ENCODE measurements around the gene KRT6C.
"Not testable (repeated sequence)": the region's sequence is repeated elsewhere in the genome, so short reads cannot be mapped to it uniquely, and the experiment has no call there.

Gene KRT6C

GRCh38 chr12:52454411-52455201, 19.0 kb downstream of the KRT6C start:
- no peak for DNase-seq

GRCh38 chr12:52452101-52452500, 21.5 kb downstream of the KRT6C start, which contains the start of gene KRT6B:
Gene KRT6B, minus strand, starts transcription at chr12:52452146. Its CDS starts 68 bp downstream, at chr12:52452078.
- DNase-seq, result no peak

GRCh38 chr12:52448228-52448627, 25.4 kb downstream of the KRT6C start:
- DNase-seq, result no peak

DNA sequence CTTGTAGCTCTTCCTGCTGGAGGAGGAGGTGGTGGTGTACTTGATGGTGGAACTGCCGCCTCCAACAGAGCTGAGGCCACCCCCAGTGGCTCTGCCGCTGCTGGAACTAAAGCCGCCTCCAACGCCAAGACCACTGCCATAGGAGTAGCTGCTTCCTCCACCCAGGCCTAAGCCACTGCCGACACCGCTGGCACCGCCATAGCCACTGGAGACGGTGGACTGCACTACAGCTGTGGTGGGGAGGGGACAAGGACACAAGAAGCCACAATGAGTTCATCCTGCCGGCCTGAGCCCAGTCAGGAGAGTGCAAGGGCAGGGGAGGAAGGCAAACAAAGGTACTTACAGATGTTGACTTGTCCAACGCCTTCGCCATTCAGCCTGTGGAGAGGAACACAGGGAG, 26.4 kb downstream of the KRT6C start:
- not testable (repeated sequence) for DNase-seq

DNA sequence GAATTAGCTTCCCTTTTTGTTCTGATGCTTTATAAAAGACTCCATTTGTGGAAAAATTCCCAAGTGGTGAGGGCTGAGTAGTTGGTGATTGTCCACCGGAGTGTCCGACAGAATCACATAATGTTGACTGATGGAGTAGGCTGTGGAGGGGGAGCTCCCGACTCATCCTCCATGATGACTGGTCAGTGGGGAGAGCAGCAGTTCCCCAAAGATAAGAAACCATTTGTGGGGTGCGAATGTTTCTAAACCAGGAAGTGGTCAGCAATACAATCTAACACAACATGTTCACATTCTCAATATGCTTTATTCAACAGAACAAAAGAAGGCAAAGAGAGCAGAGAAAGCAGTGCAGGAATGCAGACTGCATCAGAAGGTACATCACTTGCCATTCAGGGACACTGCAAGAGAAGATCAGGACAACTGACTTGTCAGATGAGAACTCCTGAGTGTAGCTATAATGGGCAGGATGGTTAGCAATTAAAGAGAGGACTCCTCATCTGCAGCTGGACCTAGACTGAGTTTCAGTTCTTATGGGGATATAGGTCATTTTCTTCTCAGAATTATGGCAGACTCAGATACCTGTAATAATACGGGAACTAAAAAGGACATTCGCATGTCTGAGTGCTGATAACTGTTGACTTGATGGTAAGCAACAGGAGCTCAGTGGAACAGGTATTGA, 27.1 kb downstream of the KRT6C start:
- no peak for DNase-seq

- DNase-seq, result no peak
Observed at GRCh38 chr12:52445876-52446275, 27.7 kb downstream of the KRT6C start.

DNA sequence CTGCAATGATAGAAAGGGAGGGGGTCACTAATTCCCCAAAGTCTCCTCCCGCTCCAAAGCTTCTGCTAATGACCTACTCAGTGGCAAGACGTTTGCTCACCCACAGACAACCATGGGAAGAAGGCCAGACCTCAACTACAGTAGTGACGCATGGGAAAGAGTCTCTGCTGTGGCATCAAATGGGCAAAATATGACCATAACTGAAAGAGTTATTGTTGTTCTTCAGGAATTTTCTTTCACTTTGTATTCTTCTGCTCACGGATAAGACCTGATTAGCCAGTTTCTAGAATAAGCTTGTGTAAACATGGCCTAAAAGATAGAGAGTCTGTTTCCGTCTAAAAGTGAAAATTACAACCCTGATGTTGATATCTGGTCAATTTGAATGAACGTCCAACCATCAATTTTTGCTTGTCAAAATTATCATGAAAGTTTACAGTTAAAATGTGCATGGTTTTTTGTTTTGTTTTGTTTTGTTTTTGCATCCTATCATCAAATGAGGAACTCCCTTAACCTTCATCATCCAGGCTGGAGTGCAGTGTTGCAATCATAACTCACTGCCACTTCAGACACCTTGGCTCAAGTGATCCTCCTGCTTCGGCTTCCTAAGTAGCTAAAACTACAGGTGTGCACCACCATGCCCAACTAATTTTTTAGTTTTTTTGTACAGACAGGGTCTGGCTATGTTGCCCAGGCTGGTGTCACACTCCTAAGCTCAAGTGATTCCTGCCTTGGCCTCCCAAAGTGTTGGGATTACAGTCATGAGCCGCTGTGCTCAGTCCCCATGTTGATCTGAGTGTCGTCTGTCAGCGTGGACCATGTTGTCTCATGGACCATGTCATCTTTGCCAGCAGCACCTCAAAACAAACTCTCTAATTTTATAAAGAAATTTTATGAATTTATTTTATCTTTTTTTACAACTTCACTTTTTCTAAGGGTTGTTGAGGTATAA, 28.7 kb downstream of the KRT6C start:
- DNase-seq, result no peak

- DNase-seq, result no peak
Observed at GRCh38 chr12:52443966-52444365, 29.6 kb downstream of the KRT6C start.

GRCh38 chr12:52442600-52443061, 31.0 kb downstream of the KRT6C start:
- peak; percentile 13 to 36 for DNase-seq

DNA sequence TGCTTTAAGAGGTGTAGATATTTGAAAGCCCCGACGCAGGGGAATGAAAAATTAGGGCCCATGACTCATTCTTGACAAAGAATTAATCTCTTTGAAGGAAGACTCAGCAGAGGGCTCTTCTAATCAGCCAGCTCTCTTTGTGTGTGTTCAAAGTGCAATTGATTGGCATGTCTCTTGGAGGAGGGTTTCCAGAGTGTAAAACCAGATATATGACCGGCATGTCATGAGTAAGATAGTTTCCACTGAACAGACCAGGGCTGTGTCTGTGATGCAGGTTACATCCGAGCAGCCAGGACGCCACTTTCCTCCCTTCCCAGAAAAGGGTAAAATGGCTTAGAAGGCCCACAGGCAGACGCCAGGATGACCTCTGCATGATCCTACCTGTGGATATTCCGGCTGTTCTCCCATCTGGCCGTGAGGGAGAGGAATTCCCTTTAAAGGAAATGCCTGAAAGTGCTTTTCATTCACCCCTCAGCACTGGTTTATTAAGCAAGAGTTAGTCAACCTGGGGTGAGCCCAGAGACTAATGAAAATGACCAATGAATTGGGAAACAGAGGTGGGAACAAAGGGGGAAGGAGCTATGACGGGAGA, 32.2 kb downstream of the KRT6C start:
- DNase-seq, result peak in 1 of 2 donors; percentile 2

GRCh38 chr12:52440821-52441319, 32.7 kb downstream of the KRT6C start:
- DNase-seq, result no peak

DNA sequence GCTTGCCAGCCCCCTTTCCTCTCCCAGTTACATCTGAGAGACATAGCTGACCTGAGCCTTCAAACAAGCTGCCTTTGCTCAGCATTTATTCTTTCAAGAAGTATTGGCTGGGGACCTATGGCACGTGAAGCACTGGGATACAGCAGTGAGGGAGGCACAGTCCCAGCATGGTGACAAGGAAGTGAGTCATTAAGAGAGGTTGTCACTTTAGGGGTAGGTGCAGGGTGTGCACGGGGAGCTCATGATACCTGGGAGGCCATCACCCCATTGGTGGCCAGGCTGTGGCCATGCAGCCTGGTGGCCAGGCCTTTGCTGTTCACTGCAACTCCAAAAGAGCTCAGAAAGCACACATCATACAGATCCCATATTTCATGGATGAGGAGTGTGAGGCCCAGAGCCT, 33.8 kb downstream of the KRT6C start:
- DNase-seq, result no peak

- DNase-seq, result no peak
Observed at GRCh38 chr12:52439420-52439819, 34.2 kb downstream of the KRT6C start.

DNA sequence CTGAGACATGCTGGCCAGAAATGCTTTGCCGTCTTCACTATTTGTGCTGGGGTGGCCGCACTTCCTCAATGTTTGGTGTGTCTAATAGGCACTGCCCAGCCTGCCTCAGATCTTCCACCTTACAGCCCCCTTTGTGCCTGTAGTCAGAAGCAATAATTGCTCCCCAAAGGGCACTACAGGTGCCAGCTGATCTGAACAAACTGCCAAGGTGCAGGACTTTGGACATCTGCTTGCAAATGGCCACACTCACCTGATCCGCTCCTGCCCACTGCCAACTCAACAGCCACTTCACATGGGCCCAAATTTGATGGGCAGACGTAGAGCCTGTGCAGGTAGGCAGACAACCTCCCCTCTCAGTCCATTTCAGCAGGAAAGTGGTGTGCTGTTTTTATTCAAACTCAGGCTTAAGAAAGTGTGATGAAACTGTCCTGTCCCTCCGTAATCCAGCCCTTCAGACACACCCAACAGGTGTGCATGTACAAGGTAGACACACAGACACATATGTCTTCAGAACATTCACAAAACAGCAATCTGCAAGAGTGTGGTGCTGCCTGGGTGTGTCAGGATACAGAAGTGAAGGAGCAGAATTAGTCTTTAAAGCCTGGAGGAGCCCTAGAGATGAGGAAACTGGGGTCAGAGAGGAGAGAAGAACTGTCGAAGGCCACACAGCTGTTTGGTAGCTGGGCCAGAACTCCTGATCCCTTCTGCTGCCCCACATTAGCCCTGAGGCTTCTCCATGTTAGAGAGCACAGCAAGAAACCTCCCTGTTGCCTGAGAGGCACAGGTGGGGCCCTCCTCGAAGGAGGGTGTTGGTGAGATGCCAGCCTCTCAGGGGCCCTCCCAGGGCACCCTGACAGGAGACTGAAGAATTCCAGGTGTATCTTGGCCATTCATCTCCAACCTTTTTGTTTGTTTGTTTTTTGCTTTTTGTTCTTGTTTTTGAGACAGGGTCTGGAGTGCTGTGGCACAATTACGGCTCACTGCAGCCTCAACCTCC, 35.0 kb downstream of the KRT6C start:
- no peak for DNase-seq

DNA sequence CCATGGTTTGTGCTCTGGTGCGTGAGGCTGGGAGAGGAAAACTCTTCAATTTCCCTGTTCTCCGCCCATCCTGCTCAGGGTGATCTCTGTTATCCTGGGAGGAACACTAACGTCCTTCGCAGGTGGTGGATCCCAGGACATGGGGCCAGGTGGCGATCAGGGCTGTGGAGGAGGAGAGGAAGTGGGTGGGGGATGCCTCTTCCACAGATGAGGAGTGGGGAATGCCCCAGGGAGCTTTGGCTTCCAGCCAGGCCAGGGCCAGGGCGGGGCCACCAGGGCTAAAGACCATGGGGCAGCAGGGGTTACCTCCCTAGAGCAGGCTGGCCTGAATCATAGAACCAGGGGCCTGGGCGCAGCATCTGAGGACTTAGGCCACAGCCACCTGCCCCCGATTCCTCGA, 36.1 kb downstream of the KRT6C start:
- DNase-seq, result no peak

- DNase-seq, result no peak
Observed at GRCh38 chr12:52436828-52437474, 36.7 kb downstream of the KRT6C start.

GRCh38 chr12:52436000-52436827, 37.4 kb downstream of the KRT6C start:
- DNase-seq, result no peak

DNA sequence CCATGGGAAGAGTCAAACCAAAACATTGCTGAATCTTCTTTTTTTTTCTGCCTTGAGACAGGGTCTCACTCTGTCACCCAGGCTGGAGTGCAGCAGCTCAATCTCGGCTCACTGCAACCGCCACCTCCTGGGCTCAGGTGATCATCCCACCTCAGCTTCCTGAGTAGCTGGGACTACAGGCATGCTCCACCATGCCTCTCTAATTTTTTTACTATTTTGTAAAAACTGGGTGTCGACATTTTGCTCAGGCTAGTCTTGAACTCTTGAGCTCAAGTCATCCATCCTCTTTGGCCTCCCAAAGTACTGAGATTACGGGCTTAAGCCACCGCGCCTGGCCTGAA, 38.0 kb downstream of the KRT6C start:
- DNase-seq, result no peak

DNA sequence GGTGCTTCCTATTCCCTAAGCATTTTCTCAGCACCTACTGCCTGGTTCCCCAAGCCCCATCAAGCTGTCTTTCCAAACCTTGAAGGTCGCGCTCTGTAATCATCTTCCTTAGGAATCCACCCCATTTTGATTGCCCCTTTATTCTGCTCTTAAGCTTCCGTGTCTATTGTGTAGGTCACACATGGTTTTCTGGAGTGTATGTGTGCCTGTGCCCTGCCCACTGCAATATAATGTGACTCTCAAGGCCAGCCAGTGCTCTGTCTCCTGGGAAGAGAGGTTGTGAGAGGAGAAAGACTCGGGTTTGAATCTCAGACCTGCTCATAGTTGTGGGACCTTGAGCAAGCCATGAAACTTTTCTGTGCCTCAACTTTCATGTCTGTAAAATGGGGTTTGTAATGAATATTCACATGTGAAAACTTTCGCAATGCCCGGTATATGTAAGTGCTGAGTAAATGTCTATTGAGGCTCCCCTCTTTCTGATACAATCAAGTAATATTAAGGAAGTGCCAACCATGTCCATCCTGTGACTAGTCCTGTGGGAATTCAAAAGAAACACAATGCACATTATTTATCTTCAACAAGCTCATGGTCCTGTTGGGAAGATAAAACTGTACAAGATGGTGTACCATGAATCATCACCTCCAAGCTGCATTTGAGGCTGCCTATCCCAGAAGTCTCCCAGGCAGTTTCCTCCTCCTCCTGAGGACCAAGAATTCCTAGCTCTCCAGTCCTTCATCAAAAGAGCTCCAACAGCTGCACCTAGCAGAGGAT, 38.7 kb downstream of the KRT6C start:
- DNase-seq, result no peak
